AG09319 (cell line): Measurements from ENCODE around the gene KLHDC10.

Source experiments
- DNase-seq: peaks from one replicate; pipeline ENCODE4 v3.0.0-alpha.2; 2010; ENCODE audit warnings: low read depth; ENCODE audit errors: extremely low read depth
- TF ChIP-seq, protein P1 (sequence below): IDR thresholded peaks from 2 replicates; pipeline ENCODE4 v1.5.1; 2011; ENCODE audit warnings: low read depth, mild to moderate bottlenecking, inconsistent platforms, low read length, moderate library complexity

Gene KLHDC10

DNA sequence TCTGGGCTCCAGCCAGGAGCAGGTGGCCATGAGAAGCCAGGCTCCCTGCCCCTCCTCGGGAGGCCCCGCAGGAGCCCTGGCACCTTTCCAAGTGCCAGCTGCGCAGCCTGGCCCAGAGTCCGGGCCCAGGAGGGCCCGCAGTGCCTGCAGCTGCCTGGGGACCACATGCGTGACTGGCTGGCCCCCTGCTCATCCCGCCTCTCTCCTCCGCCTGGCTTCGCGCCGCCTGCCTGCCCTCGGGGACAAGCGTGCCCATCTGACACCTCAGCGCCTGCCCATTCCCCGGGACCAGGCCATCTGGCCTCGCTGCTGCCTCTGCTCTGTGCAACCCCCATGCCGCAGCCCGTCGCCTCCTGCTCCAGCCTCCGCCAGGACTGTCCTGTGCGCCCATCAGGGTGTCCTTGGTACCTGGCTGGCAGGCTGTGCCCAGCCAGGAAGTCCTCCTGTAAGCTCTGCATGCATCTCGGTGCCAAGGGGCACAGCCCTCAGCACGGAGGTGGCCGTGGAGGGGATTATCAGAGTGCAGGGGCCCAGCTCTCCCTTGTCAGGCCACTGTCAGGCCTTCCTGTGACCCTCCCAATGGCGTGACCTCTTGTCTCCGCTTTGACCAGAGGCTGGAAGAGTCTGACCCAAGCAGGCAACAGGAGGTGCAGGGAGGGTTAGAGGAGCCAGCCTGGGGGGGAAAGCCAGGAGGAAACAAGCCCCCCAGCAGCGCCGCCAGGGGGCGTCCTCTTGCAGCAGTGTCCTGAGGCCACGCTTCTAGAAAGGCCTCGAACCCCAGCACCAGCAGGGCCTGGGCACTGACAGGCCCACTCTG is 84.4 kb downstream of the KLHDC10 start:
- TF ChIP-seq, protein P1, sequence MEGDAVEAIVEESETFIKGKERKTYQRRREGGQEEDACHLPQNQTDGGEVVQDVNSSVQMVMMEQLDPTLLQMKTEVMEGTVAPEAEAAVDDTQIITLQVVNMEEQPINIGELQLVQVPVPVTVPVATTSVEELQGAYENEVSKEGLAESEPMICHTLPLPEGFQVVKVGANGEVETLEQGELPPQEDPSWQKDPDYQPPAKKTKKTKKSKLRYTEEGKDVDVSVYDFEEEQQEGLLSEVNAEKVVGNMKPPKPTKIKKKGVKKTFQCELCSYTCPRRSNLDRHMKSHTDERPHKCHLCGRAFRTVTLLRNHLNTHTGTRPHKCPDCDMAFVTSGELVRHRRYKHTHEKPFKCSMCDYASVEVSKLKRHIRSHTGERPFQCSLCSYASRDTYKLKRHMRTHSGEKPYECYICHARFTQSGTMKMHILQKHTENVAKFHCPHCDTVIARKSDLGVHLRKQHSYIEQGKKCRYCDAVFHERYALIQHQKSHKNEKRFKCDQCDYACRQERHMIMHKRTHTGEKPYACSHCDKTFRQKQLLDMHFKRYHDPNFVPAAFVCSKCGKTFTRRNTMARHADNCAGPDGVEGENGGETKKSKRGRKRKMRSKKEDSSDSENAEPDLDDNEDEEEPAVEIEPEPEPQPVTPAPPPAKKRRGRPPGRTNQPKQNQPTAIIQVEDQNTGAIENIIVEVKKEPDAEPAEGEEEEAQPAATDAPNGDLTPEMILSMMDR = no peak; the same call in 1 of the 2 replicates
- DNase-seq = no peak

DNA sequence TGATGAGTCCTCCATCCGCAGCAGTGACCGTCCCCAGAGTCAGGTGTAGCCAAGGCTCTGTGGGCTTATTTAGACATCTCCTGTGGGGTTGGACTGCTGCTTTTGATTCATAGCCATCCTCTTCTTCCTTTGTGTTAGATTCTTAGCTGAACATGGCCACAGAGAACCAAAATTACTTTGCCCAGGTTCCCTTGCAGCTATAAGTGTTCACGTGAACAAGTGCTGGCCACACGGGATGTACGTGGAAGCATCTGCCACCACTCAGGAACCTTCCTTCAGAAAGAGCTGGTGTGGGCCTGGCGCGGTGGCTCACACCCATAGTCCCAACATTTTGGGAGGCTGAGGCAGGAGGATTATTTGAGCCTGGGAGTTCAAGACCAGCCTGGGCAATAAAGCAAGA is 85.8 kb downstream of the KLHDC10 start:
- TF ChIP-seq, protein P1 = no peak
- no peak for DNase-seq

DNA sequence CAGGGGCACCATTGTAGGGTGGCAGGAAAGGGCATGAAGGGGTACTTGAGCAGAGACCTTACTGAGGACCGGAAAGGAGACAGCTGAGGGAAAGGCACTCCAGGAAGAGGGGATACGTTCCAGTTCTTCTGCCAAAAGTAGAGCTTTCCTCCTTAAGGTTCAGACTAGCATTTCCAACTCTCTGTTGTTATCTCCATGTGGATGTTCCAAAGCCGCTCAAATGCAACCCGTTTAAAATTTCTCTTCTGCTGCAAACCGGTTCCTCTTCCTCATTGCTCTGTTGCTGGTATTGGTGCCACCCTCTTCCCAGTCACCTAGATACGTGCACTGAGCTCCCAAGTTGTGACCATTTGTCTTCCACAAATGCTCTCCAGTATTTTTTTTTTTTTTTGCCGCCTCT is 87.4 kb downstream of the KLHDC10 start:
- no peak for DNase-seq
- TF ChIP-seq, protein P1 = no peak

DNA sequence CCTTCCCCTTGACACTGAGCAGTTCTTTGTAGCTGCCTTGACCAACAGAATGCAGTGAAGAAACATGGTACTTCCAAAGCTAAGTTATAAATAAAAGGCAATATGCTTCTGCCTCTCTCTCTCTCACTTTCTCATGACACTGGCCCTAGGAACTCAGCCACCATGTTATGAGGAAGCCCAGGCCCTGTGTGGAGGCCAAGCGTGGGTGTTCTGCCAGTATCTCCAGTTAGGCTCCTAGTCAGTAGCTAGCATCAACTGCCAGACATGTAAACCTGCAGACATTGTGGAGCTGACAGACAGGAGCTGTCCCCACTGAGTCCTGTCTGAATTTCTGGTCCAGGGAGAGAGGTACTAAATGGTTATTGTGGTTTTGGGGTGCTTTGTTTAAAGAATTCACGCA is 89.7 kb downstream of the KLHDC10 start:
- DNase-seq = no peak
- TF ChIP-seq, protein P1 = no peak

DNA sequence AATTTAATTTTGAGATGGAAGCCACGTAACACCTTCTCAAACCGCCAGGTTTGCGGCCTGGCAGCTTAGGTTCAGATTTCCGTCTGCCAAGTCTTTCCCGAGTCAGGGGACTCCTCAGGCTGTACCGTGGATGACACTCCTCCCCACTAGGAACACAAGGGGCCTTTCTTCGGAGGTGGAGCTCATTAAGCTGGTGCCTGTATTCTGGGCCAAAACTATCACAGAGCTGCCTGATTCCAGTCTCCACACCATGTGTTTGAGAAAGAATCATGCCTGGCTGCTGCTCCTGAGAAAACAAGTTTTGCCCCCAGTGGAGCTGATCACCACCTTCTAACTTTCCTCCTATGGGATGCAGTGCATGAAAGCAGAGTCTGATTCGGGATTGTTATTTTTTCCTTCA is 90.1 kb downstream of the KLHDC10 start:
- DNase-seq = no peak
- TF ChIP-seq, protein P1 = no peak

DNA sequence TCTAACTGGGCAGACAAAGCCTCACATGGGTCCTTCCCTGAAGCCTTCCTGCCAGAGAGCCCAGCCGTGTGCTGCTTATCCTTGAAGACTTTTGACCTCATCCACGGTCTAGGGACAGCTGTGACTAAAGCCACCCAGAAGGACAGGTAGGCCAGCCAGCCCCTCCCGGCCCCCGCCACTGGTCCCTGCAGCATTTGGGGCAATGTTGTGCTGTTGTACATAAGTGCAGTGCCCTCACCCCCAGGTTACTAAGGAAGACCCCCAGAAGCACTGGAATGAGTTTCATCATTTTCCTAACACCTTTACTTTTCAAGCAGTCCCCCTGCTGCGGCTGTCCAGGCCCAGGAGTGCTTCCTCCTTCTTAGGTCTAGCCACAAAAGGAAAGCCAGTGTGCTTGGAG is 91.9 kb downstream of the KLHDC10 start:
- DNase-seq = no peak
- TF ChIP-seq, protein P1 = no peak

DNA sequence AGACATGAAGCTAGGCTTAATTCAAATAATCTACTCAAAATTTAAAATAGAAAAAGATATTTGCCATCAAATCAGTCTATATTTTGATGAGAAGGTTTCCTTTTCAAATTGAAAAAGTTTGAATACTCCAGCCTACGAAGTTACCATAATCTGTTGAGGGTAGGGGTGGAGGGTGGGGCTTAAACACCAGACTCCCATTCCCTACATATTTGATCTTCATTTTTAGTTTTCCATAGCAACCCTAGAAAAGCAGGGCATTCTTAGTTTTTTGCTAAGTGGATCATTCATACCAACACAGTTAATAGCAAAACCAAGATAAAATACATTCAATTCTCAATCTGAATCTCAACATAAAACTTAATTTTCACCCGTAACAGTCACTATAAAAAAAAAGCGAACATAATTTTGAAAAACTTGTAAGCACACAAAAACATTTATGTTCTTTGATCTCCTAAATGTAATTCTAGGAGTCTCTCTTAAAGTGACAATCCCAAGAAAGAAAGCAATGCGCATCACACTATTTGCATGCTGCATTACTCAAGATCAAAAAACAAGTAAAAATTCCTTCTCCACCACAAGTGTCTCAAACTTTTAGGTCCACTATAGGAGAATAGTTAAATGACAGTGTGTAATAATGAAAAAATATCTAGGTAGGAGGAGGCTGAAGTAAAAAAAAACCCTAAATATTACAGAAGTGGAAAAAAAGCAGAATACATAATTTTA is 104.1 kb downstream of the KLHDC10 start:
- DNase-seq = no peak
- TF ChIP-seq, protein P1 = no peak
